H1 (cell line): ENCODE measurements around the gene PARD3. TPM values are rescaled to one million over a fixed set of nuclear protein-coding genes. Genes with fewer than 3 reads are reported as not detected.

Source experiments
- CTCF ChIA-PET: fragments of 300-600 bp; sonication (Branson Sonifier 250); formaldehyde crosslinking; loops from one replicate; lab custom pipeline; 2021; ENCODE audit not compliant: partially characterized antibody; lab: Charles Lee
- POLR2A ChIA-PET: fragments of 300-600 bp; sonication (Branson Sonifier 250); formaldehyde crosslinking; loops from one replicate; lab custom pipeline; 2021; ENCODE audit warnings: inconsistent platforms; ENCODE audit not compliant: partially characterized antibody; lab: Charles Lee
- DNase-seq, 2 experiments: peaks; one replicate each; pipeline versions ENCODE4 v3.0.0 to v3.0.0-alpha.2; 2010 to 2022; ENCODE audit warnings: low spot score in 2 of 2, low read depth in 1 of 2, mixed read lengths in 1 of 2
- FAIRE-seq: peaks from 2 replicates; lab custom pipeline; 2011; peaks lifted over from hg19 to GRCh38; lab: Jason Lieb, UNC
- H2AFZ ChIP-seq: 2 replicates; pipeline ENCODE4 v1.8.1; 2012; ENCODE audit warnings: low read length, inconsistent platforms
- H2AK5ac ChIP-seq: 2 replicates; pipeline ENCODE4 v1.6.1; 2013; ENCODE audit warnings: low read depth, low read length
- H2BK120ac ChIP-seq: replicated peaks from 2 replicates; pipeline ENCODE3; 2013; ENCODE audit warnings: low read depth, low read length, inconsistent platforms
- H2BK12ac ChIP-seq: 2 replicates; pipeline ENCODE4 v1.6.1; 2013; ENCODE audit warnings: low read depth, low read length
- H2BK15ac ChIP-seq: 2 replicates; pipeline ENCODE4 v1.6.1; 2013; ENCODE audit warnings: low read length
- H2BK20ac ChIP-seq: 2 replicates; pipeline ENCODE4 v1.6.1; 2013; ENCODE audit warnings: low read length
- H2BK5ac ChIP-seq: 2 replicates; pipeline ENCODE4 v1.6.1; 2013; ENCODE audit warnings: low read depth, low read length
- H3K14ac ChIP-seq: 2 replicates; pipeline ENCODE4 v1.6.1; 2013; ENCODE audit warnings: inconsistent platforms; ENCODE audit not compliant: insufficient read length
- H3K18ac ChIP-seq: 2 replicates; pipeline ENCODE4 v1.6.1; 2013; ENCODE audit warnings: low read length; ENCODE audit errors: extremely low read depth
- H3K23ac ChIP-seq: 2 replicates; pipeline ENCODE4 v1.6.1; 2013; ENCODE audit warnings: inconsistent platforms; ENCODE audit not compliant: insufficient read length
- H3K23me2 ChIP-seq: 2 replicates; pipeline ENCODE4 v1.6.1; 2013; ENCODE audit warnings: low read depth, low read length
- H3K27ac ChIP-seq: 2 replicates; pipeline ENCODE4 v1.6.1; 2011; ENCODE audit warnings: low read depth, low read length, inconsistent platforms
- H3K27me3 ChIP-seq, 4 experiments: replicated peaks in 1 of 4; 1 replicate in 1 of 4; 2 replicates in 3 of 4; pipeline versions ENCODE4 v1.6.1 to v1.8.1; 2011 to 2013; ENCODE audit warnings: low read length in 3 of 4, mild to moderate bottlenecking in 3 of 4, inconsistent platforms in 2 of 4, mixed read lengths in 2 of 4, moderate library complexity in 1 of 4; ENCODE audit not compliant: control insufficient read depth in 3 of 4, insufficient read depth in 3 of 4; ENCODE audit errors: extremely low read depth in 1 of 4
- H3K36me3 ChIP-seq, 4 experiments: 2 replicates each; pipeline versions ENCODE4 v1.6.1 to v1.8.1; 2011 to 2013; ENCODE audit warnings: mild to moderate bottlenecking in 4 of 4, low read length in 3 of 4, moderate library complexity in 2 of 4, control low read depth in 1 of 4, inconsistent platforms in 1 of 4; ENCODE audit not compliant: insufficient read depth in 4 of 4, control insufficient read depth in 2 of 4
- H3K4ac ChIP-seq: replicated peaks from 2 replicates; pipeline ENCODE3; 2013; ENCODE audit warnings: low read length, low read depth, mixed read lengths, inconsistent platforms; ENCODE audit not compliant: insufficient read length
- H3K4me1 ChIP-seq, 4 experiments: replicated peaks in 1 of 4; 1 replicate in 1 of 4; 2 replicates in 3 of 4; pipeline versions ENCODE4 v1.6.1 to v1.8.1; 2011 to 2013; ENCODE audit warnings: low read length in 3 of 4, inconsistent platforms in 2 of 4, mixed read lengths in 1 of 4; ENCODE audit not compliant: insufficient read depth in 4 of 4, control insufficient read depth in 3 of 4
- H3K4me2 ChIP-seq, 2 experiments: 2 replicates each; pipeline versions ENCODE4 v1.6.1 to v1.8.1; 2011 to 2013; ENCODE audit warnings: low read depth in 2 of 2, low read length in 2 of 2, control low read depth in 1 of 2, inconsistent platforms in 1 of 2, mild to moderate bottlenecking in 1 of 2; ENCODE audit not compliant: insufficient read depth in 1 of 2
- H3K4me3 ChIP-seq, 4 experiments: fragments of 200-600, 300-600 bp in 1 of 4; sonication (generic), shearing (Covaris generic), sonication (Bioruptor Twin) in 1 of 4; 2 replicates each; pipeline versions ENCODE4 v1.5.1 to v1.8.1; 2011 to 2016; ENCODE audit warnings: low read length in 4 of 4, low read depth in 3 of 4, control low read depth in 2 of 4, inconsistent platforms in 2 of 4, mild to moderate bottlenecking in 2 of 4, mixed read lengths in 1 of 4, moderate library complexity in 1 of 4; ENCODE audit not compliant: insufficient read depth in 2 of 4; ENCODE audit errors: extremely low read depth in 1 of 4
- H3K56ac ChIP-seq: replicated peaks from 2 replicates; pipeline ENCODE3; 2013; ENCODE audit warnings: low read depth, mild to moderate bottlenecking, mixed read lengths, low read length, inconsistent platforms; ENCODE audit not compliant: insufficient read length
- H3K79me1 ChIP-seq: 2 replicates; pipeline ENCODE4 v1.6.1; 2013; ENCODE audit warnings: low read depth, low read length, control low read depth
- H3K79me2 ChIP-seq, 2 experiments: 2 replicates each; pipeline versions ENCODE4 v1.6.1 to v1.8.1; 2012 to 2013; ENCODE audit warnings: low read length in 2 of 2, mild to moderate bottlenecking in 2 of 2, inconsistent platforms in 1 of 2; ENCODE audit not compliant: insufficient read depth in 2 of 2, control insufficient read depth in 1 of 2
- H3K9ac ChIP-seq, 4 experiments: replicated peaks in 1 of 4; 1 replicate in 1 of 4; 2 replicates in 3 of 4; pipeline versions ENCODE4 v1.6.1 to v1.8.1; 2011 to 2013; ENCODE audit warnings: low read depth in 3 of 4, low read length in 3 of 4, control low read depth in 2 of 4, mild to moderate bottlenecking in 2 of 4, moderate library complexity in 2 of 4, inconsistent platforms in 1 of 4; ENCODE audit errors: extremely low read depth in 1 of 4
- H3K9me3 ChIP-seq, 2 experiments: 2 replicates each; pipeline versions ENCODE4 v1.6.1 to v1.8.1; 2012 to 2013; ENCODE audit warnings: mild to moderate bottlenecking in 2 of 2, moderate library complexity in 2 of 2, control low read depth in 1 of 2, inconsistent platforms in 1 of 2, low read depth in 1 of 2, low read length in 1 of 2, mixed read lengths in 1 of 2; ENCODE audit not compliant: insufficient read depth in 2 of 2
- H4K20me1 ChIP-seq, 2 experiments: replicated peaks in 1 of 2; 2 replicates each; pipeline versions ENCODE3 to v1.8.1; 2011 to 2013; ENCODE audit warnings: inconsistent platforms in 2 of 2, low read length in 2 of 2, mild to moderate bottlenecking in 1 of 2; ENCODE audit not compliant: insufficient read depth in 2 of 2, control insufficient read depth in 1 of 2
- H4K5ac ChIP-seq: 2 replicates; pipeline ENCODE4 v1.6.1; 2013; ENCODE audit warnings: low read length, low read depth, mixed read lengths, inconsistent platforms; ENCODE audit not compliant: insufficient read length
- H4K8ac ChIP-seq: 2 replicates; pipeline ENCODE4 v1.8.0; 2013; ENCODE audit warnings: mild to moderate bottlenecking, moderate library complexity, low read length, inconsistent platforms; ENCODE audit not compliant: insufficient read depth; ENCODE audit errors: extremely low read depth
- H4K91ac ChIP-seq: replicated peaks from 2 replicates; pipeline ENCODE3; 2013; ENCODE audit warnings: low read length, mixed read lengths, inconsistent platforms; ENCODE audit not compliant: insufficient read length
- EGR1 ChIP-seq: IDR thresholded peaks from 2 replicates; pipeline ENCODE4 v1.6.1; 2011; ENCODE audit warnings: low read depth, low read length, borderline replicate concordance
- FOSL1 ChIP-seq: IDR thresholded peaks from 2 replicates; pipeline ENCODE4 v1.6.1; 2011; ENCODE audit warnings: mild to moderate bottlenecking, low read depth, low read length, moderate library complexity; ENCODE audit not compliant: insufficient read depth
- GTF2F1 ChIP-seq: IDR thresholded peaks from 2 replicates; pipeline ENCODE4 v1.6.1; 2012; ENCODE audit warnings: low read depth, low read length, improper control_type of control experiment, borderline replicate concordance
- JUN ChIP-seq: IDR thresholded peaks from 2 replicates; pipeline ENCODE4 v1.6.1; 2011; ENCODE audit warnings: low read depth, mild to moderate bottlenecking, improper control_type of control experiment, low read length
- NANOG ChIP-seq: IDR thresholded peaks from 2 replicates; pipeline ENCODE4 v1.6.1; 2011; ENCODE audit warnings: low read length, low read depth, mild to moderate bottlenecking, inconsistent platforms; ENCODE audit not compliant: insufficient read depth, poor library complexity, severe bottlenecking
- RAD21 ChIP-seq, 2 experiments: IDR thresholded peaks in 1 of 2; conservative IDR thresholded peaks in 1 of 2; 2 replicates each; pipeline ENCODE4 v1.6.1; 2011; ENCODE audit warnings: low read depth in 2 of 2, low read length in 2 of 2, improper control_type of control experiment in 1 of 2, inconsistent platforms in 1 of 2, mild to moderate bottlenecking in 1 of 2, moderate library complexity in 1 of 2
- RFX5 ChIP-seq: IDR thresholded peaks from 2 replicates; pipeline ENCODE4 v1.6.1; 2011; ENCODE audit warnings: low read depth, low read length, improper control_type of control experiment, borderline replicate concordance
- SAP30 ChIP-seq: fragments of 300-600 bp; sonication (generic); IDR thresholded peaks from 2 replicates; pipeline ENCODE4 v1.7.1; 2012; ENCODE audit warnings: low read length, moderate library complexity, mild to moderate bottlenecking, inconsistent platforms; ENCODE audit not compliant: insufficient read depth, insufficient replicate concordance
- ZNF274 ChIP-seq: IDR thresholded peaks from 2 replicates; pipeline ENCODE4 v1.7.0; 2012; ENCODE audit warnings: low read length, borderline replicate concordance; ENCODE audit errors: extremely low read depth
- WGBS, 2 experiments: shearing (Covaris generic) in 1 of 2; methylation state at CpG; one replicate each; pipeline versions ENCODE4 v1.1.6 to v1.1.7; 2013 to 2015; ENCODE audit warnings: low lambda C conversion rate in 2 of 2, mixed read lengths in 2 of 2, inconsistent platforms in 1 of 2, low coverage in 1 of 2, missing lambda C conversion rate in 1 of 2; ENCODE audit not compliant: insufficient replicate concordance in 2 of 2, insufficient coverage in 1 of 2, insufficient read length in 1 of 2; ENCODE audit errors: extremely low coverage in 1 of 2, missing lambda C conversion rate in 1 of 2; 5-methylcytosine and 5-hydroxymethylcytosine counted together
- polyA plus RNA-seq, 7 experiments: library from polyadenylated mRNA; depleted of rRNA in 3 of 7; stranded (reverse) in 5 of 7; unstranded in 2 of 7; fragments of >200 nt in 5 of 7; fragments of 200-250 nt in 2 of 7; gene quantifications; 1 replicate in 5 of 7; 2 replicates in 1 of 7; 4 replicates in 1 of 7; pipeline versions ENCODE4 v1.2.1 to v1.2.3, GENCODE V29; 2011 to 2013; ENCODE audit warnings: missing spikeins in 2 of 7, mixed read lengths in 2 of 7
- total RNA-seq: library from RNA; stranded (reverse); fragmentation: NEBNext Ultra II Directional; extraction: Animal tissue kit (Norgen Biotek cat#: 25700); gene quantifications from 2 replicates; pipeline ENCODE4 v1.2.1, GENCODE V29; 2021

The PARD3 gene
- total and polyA plus RNA-seq, 2 of the 8 experiments (the other 6 are each of a cell fraction or from before 2014, with no cell fraction given), result 19.7 to 49.1 TPM

- Histone ChIP-seq H3K23me2 (no peaks in the 10 kb centered on the region), H4K20me1 (peaks cover 0 to 13% of the 10 kb centered on the region in 2 experiments), H2BK5ac (no peak overlapping the region), H2BK20ac (no peak overlapping the region), H2BK12ac (no peak overlapping the region), H3K4me1 (peaks cover 0 to 7% (median 2%) of the 10 kb centered on the region in 4 experiments; a peak in 2 of 7 replicates), H3K4me2 (no peak overlapping the region), H4K8ac (no peak overlapping the region), H3K27me3 (no peaks in the 10 kb centered on the region)
- no peak for DNase-seq
- CTCF ChIA-PET, result interaction anchor here (0.8 kb wide), 1 partner anchor 33 kb away, joined by 4 read pairs; no protein-coding TSS in a partner anchor
- TF ChIP-seq EGR1, result no peak
- TF ChIP-seq RAD21 (IDR thresholded peaks at IDR 0.05 in 1 of 2, conservative IDR thresholded peaks at IDR 0.05 in 1 of 2; ENCODE audit: low read depth in 2 of 2, low read length in 2 of 2), result no peak
- no peak for TF ChIP-seq RFX5
- TF ChIP-seq FOSL1, result no peak
- TF ChIP-seq GTF2F1, result no peak
- no peak for TF ChIP-seq ZNF274
- no peak for TF ChIP-seq SAP30
- TF ChIP-seq JUN, result no peak
- TF ChIP-seq NANOG, result no peak
- TF ChIP-seq, all 59 proteins: peak for 0
- WGBS, 2 experiments, result 84% methylated on average over 4 of the region's 4 CpGs; no CpG with 5 or more reads in 1 of the 2 experiments
- H2AK5ac ChIP-seq, result no peak overlapping the region
- H3K27ac ChIP-seq, result no peak overlapping the region
- no peak overlapping the region for H4K91ac ChIP-seq
- no peak overlapping the region for H2AFZ ChIP-seq
- no peak overlapping the region for H3K23ac ChIP-seq
- H3K4ac ChIP-seq, result no peak overlapping the region
- no peak for FAIRE-seq
- no peak overlapping the region for H3K14ac ChIP-seq
- no peak overlapping the region for H3K9ac ChIP-seq
- no peaks in the 10 kb centered on the region; a peak in 1 of 8 replicates for H3K36me3 ChIP-seq
- no peak overlapping the region for H3K4me3 ChIP-seq
- no peak overlapping the region for H4K5ac ChIP-seq
- no peaks in the 10 kb centered on the region for H3K9me3 ChIP-seq
- no peak overlapping the region for H2BK15ac ChIP-seq
- no peak overlapping the region for H3K18ac ChIP-seq
- peaks cover 14% of the 10 kb centered on the region for H3K79me1 ChIP-seq
- H3K79me2 ChIP-seq, result peaks cover 0 to 80% of the 10 kb centered on the region in 2 experiments; a peak in 2 of 4 replicates
- H2BK120ac ChIP-seq, result no peak overlapping the region
- POLR2A ChIA-PET, result no interaction called here
- no peak overlapping the region for H3K56ac ChIP-seq
Measured at GRCh38 chr10:34699904-34700517, 115.1 kb downstream of the PARD3 start.
